ENCODE results near the gene PKD1L1. TPM values are rescaled to one million over a fixed set of nuclear protein-coding genes. Genes with fewer than 3 reads are reported as not detected.

PKD1L1 gene
- total RNA-seq, 1 donor from 2014 or later: 0.17 TPM

GRCh38 chr7:47730142-47730541 is 218.1 kb downstream of the PKD1L1 start:
- no peak for DNase-seq (ENCODE audit: extremely low spot score, unreplicated experiment)
- Mint-ChIP-seq H3K36me3 (no peaks in the 10 kb centered on the region), H3K9me3 (no peaks in the 10 kb centered on the region), H3K4me1 (ENCODE audit: unreplicated experiment) (peaks cover 19% of the 10 kb centered on the region), H3K27me3 (peaks cover 15% of the 10 kb centered on the region), H3K4me3 (no peak overlapping the region), H3K27ac (no peak overlapping the region)
- TF ChIP-seq CTCF (conservative IDR thresholded peaks at IDR 0.05): no peak

GRCh38 chr7:47726047-47726726 is 222.1 kb downstream of the PKD1L1 start:
- DNase-seq (ENCODE audit: extremely low spot score, unreplicated experiment): no peak
- Mint-ChIP-seq H3K4me3 (no peak overlapping the region), H3K9me3 (no peaks in the 10 kb centered on the region), H3K27me3 (peaks cover 3% of the 10 kb centered on the region), H3K4me1 (ENCODE audit: unreplicated experiment) (peaks cover 32% of the 10 kb centered on the region), H3K27ac (no peak overlapping the region), H3K36me3 (no peaks in the 10 kb centered on the region)
- TF ChIP-seq CTCF (conservative IDR thresholded peaks at IDR 0.05): no peak

- Mint-ChIP-seq H3K36me3 (no peaks in the 10 kb centered on the region), H3K4me1 (ENCODE audit: unreplicated experiment) (peaks cover 42% of the 10 kb centered on the region), H3K9me3 (no peaks in the 10 kb centered on the region), H3K27ac (no peak overlapping the region), H3K27me3 (peaks cover 3% of the 10 kb centered on the region), H3K4me3 (peak overlapping the region; percentile 37)
- no peak for DNase-seq (ENCODE audit: extremely low spot score, unreplicated experiment)
- no peak for TF ChIP-seq CTCF (conservative IDR thresholded peaks at IDR 0.05)
Measured at GRCh38 chr7:47725031-47725780, 223.1 kb downstream of the PKD1L1 start.

Other genes with a start within 250 kb of the PKD1L1 start
- gene HUS1, start 31.1 kb upstream of the PKD1L1 start, total RNA-seq (ENCODE audit: low replicate concordance): 26.4 and 34.5 TPM in 2 replicates
- not detected in 2 replicates for gene SUN3, start 80.6 kb upstream of the PKD1L1 start, total RNA-seq (ENCODE audit: low replicate concordance)
- gene C7orf57, start 87.1 kb upstream of the PKD1L1 start, total RNA-seq (ENCODE audit: low replicate concordance): 0.36 and 1.5 TPM in 2 replicates
- 14.3 and 15.8 TPM in 2 replicates for gene UPP1, start 140.8 kb upstream of the PKD1L1 start, total RNA-seq (ENCODE audit: low replicate concordance)
- gene ABCA13, start 223.0 kb upstream of the PKD1L1 start, total RNA-seq (ENCODE audit: low replicate concordance): 0.60 and 2.2 TPM in 2 replicates

Data from type B pancreatic cell (in vitro differentiated cells).